ENCODE results near the gene EGF.

Gene EGF

DNA sequence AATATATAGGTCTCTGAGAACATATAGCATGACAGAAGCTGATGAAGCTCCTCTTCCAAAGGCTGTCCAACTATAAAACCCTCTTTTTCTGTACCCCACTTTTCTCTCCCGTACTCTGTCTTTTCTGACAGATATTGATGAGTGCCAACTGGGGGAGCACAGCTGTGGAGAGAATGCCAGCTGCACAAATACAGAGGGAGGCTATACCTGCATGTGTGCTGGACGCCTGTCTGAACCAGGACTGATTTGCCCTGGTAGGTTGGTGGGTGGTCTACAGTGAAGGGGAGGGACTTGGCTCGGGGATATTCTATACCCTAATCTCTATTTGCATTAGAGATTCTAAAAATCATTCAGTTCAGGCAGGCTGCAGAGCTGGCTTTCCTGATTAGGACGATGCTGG lies 80.4 kb downstream of the EGF start:
- DNase-seq = no peak

DNA sequence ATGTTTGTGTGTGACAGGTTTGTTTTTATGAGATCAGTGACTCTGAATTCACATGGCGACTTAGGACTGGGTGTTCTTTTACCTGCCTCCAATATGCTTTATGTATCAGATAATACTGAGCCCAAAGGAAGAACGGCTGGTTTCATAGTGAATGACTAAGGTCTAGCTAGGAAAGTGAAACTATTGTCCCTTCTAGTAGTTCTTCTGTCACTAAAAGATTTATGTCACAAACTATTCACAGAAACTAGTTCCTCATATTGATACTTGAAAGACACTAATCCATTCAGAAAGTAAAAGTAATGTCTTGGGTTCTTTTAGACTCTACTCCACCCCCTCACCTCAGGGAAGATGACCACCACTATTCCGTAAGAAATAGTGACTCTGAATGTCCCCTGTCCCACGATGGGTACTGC lies 81.7 kb downstream of the EGF start:
- DNase-seq = no peak

- peak in 6 of 56 donors; percentile 0 to 17 (median 4) for DNase-seq
Measured at GRCh38 chr4:109996526-109996925, 83.8 kb downstream of the EGF start.

DNA sequence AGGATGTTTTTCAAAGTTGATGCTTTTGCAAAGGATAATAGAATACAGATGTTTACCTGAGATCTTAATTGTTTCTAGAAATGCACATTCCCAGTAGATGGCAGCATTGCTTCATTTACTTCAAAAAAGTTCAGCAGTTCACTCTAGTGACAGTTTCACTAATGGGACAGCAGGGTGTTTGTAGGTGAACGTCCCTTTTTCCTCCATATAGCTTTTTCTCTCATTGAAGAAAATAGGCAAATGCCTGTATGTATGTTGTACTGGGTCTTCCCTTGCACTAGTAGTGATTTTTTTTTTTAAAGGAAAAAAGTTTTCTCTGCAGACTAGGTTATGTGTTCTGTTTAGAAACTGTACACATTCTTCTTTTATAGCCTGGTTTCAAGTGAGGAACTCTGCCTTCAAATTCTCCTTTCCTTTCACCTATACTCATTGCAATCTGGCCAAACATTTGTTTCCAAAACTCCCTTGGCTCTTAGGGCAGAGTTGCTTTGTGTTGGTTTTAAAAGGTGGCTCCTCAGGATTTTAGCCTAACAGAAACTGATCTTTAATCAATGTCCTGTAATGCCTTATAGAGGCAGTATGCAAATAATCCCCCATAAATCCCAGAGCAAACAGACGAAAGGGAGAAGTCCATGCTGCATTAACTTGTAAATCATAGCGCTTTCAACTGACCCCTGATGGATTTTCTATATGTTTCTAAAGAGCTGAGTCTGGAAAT lies 86.3 kb downstream of the EGF start:
- DNase-seq = peak in 2 of 56 donors; percentile 2 to 3

DNA sequence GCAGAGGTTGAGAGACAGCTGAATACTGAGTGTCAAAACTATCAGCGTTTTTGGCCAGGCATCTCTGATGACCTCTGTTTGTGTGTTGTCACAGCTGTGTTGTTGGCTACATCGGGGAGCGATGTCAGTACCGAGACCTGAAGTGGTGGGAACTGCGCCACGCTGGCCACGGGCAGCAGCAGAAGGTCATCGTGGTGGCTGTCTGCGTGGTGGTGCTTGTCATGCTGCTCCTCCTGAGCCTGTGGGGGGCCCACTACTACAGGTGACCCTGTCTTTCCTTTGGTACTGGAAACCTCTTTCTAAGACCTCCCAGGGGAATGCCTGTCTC lies 86.9 kb downstream of the EGF start:
- DNase-seq = no peak

DNA sequence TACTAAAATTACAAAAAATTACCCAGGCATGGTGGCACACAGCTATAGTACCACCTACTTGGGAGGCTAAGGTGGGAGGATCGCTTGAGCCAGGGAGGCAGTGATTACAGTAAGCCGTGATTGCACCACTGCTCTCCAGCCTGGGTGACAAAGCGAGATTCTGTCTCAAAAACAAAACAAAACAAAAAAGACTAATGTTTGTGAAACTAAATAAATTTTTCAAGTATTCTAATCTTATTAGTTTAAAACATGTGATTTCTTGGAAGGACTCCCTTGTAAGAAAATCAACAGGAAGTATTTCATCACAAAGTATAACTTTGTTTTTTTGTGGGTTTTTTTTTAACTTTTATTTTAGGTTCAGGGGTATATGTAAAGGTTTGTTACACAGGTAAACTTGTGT lies 89.6 kb downstream of the EGF start:
- no peak for DNase-seq

DNA sequence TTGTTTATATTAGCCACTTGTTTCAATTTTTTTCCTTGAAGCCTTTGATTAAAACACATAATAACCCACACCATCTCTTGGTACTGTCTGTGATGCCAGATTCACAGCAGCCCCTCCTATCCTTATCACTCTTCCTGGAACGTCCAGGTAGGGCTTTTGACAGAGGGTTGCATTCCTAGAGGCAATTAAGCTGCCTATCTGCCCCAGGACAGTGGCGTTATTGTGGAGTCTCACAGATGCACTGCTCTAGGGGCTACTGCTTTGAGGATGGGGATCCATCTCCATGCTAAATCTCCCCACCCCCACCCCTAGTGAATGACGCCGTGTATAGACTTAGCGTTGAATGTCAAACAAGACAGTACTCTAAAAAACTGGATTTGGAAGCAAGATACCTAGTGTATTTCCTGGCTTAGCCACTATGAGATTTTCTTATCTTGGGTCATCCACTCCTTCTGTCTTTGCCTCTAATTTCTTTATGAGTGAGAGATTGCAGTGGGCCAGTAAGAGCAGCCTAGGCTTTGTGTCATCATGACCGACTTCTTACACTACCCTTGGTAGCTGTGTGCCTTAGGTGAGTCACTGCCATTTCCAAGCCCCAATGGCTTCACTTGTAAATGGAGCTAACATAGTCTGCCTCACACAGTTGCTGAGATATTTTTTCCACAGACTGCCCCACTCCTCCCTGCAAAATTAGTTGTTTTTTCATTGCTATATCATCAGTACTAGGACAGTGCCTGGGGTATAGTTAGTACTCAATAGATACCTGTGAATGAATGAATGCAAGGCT lies 90.9 kb downstream of the EGF start:
- no peak for DNase-seq

GRCh38 chr4:110004556-110004955 lies 91.9 kb downstream of the EGF start:
- DNase-seq = no peak

- no peak for DNase-seq
Measured at GRCh38 chr4:110005461-110006056, 92.9 kb downstream of the EGF start.

- DNase-seq = no peak
Measured at GRCh38 chr4:110007217-110007616, 94.5 kb downstream of the EGF start.

DNA sequence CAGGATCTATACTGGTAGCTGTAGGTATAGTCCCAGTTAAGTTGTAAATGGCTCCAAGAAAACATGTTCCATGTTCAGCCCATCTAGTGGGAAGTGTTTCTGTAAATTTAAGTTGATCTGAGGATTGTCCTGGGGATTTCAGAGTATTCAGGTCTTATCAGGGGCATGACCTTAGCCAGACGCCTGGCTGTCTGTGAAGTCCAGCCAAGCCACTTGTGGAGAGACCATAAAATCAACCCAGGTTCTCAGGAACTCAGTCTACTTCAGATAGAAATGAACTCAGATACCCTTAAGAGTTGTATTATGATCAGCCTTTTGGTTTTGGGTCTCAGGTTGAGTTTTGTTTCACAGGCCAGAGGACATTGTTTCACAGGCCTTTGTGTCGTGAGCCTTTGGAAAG lies 95.9 kb downstream of the EGF start:
- DNase-seq = no peak

GRCh38 chr4:110009550-110009949 lies 96.9 kb downstream of the EGF start:
- DNase-seq = no peak

DNA sequence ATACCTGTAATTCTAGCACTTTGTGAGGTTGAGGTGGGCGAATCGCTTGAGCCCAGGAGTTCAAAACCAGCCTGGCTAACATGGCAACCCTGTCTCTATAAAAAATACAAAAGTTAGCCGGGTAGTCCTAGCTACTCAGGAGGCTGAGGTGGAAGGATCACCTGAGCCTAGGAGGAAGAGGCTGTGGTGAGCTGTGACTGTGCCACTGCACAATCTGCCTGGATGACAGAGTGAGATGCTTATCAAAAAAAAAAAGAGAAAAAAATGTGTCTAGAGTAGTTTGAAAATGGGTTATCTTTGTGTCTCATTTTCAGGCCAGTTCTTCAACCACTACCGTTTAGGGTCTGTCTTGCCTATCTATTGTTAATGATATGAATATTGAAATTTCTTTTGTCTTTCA lies 98.1 kb downstream of the EGF start:
- DNase-seq = no peak

GRCh38 chr4:110012917-110013316 lies 100.2 kb downstream of the EGF start:
- DNase-seq = no peak

- no peak for DNase-seq
Measured at GRCh38 chr4:110014233-110014632, 101.5 kb downstream of the EGF start.

DNA sequence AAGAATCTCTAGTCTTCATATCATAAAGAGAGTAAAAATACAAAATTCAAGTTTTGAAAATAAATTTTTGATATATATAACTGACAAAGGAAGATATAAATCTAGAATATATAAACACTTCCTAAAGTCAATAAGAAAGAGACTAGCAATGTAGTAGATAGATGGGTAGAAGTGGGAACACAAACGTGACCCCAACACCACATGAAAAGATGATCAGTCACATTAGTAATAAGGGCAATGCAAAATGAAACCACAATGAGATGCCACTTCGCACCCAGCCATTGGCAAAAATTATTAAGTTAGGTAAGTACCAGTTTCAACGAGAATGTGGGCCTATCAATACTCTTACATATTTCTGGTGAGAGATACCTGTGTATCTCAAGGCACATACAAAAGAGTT lies 106.5 kb downstream of the EGF start:
- DNase-seq = no peak

- DNase-seq = no peak
Measured at GRCh38 chr4:110020139-110020538, 107.5 kb downstream of the EGF start.

- DNase-seq = no peak
Measured at GRCh38 chr4:110020646-110021443, 108.2 kb downstream of the EGF start.

DNA sequence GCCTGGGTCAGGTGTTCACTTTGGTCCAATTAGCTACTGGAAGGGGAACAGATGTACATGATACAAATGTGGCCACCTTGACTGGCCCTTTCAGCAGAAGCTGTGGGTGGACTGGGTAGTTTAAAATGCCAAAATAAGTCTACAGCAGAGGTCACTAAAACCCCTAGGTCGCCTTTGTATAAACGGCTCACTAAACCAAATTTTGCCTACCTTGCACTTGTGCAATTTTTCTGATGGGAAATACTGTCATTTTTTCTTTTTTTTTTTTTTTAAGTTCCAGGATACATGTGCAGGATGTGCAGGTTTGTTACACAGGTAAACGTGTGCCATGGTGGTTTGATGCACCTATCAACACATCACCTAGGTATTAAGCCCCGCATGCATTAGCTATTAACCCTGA lies 109.8 kb downstream of the EGF start:
- no peak for DNase-seq

GRCh38 chr4:110025056-110025455 lies 112.4 kb downstream of the EGF start:
- no peak for DNase-seq

GRCh38 chr4:110025718-110026117 lies 113.0 kb downstream of the EGF start:
- no peak for DNase-seq

GRCh38 chr4:110032603-110033002 lies 119.9 kb downstream of the EGF start:
- DNase-seq = no peak

Measured in nucleus accumbens (tissue), 56 donors.